Duodenal mucosa (tissue), 2 donors: Measurements from ENCODE around the gene GPC3.

Experiments used
- H3K27ac ChIP-seq: one replicate; pipeline ENCODE4 v1.7.0; 2013; ENCODE audit warnings: low read depth, low read length
- H3K27me3 ChIP-seq, 2 donors: one replicate each; pipeline ENCODE4 v1.7.0; 2013; ENCODE audit warnings: low read length in 2 of 2, control low read depth in 1 of 2; ENCODE audit not compliant: insufficient read depth in 2 of 2, control insufficient read depth in 1 of 2
- H3K36me3 ChIP-seq, 2 donors: one replicate each; pipeline ENCODE4 v1.7.0; 2013; ENCODE audit warnings: low read length in 2 of 2, control low read depth in 1 of 2; ENCODE audit not compliant: insufficient read depth in 2 of 2, control insufficient read depth in 1 of 2
- H3K4me1 ChIP-seq, 2 donors: one replicate each; pipeline ENCODE4 v1.7.0; 2013; ENCODE audit warnings: low read length in 2 of 2, control low read depth in 1 of 2; ENCODE audit not compliant: insufficient read depth in 2 of 2, control insufficient read depth in 1 of 2
- H3K4me3 ChIP-seq, 2 donors: one replicate each; pipeline ENCODE4 v1.7.0; 2013; ENCODE audit warnings: low read length in 2 of 2, low read depth in 1 of 2
- H3K9ac ChIP-seq, 2 donors: one replicate each; pipeline ENCODE4 v1.7.0; 2013; ENCODE audit warnings: low read length in 2 of 2, low read depth in 1 of 2
- H3K9me3 ChIP-seq, 2 donors: one replicate each; pipeline ENCODE4 v1.7.0; 2013; ENCODE audit warnings: low read length in 2 of 2, control low read depth in 1 of 2; ENCODE audit not compliant: control insufficient read depth in 1 of 2

Gene GPC3

GRCh38 chrX:133985967-133986683, 731 bp upstream of the GPC3 start:
- H3K9me3 ChIP-seq, result no peaks in the 10 kb centered on the region
- H3K4me3 ChIP-seq, result peak overlapping the region; percentile 53 to 55
- H3K4me1 ChIP-seq, result peaks cover 0 to 11% of the 10 kb centered on the region in 2 donors
- H3K36me3 ChIP-seq, result no peaks in the 10 kb centered on the region
- peaks cover 4 to 7% of the 10 kb centered on the region in 2 donors for H3K27me3 ChIP-seq
- H3K9ac ChIP-seq, result no peak overlapping the region
- H3K27ac ChIP-seq, result no peak overlapping the region

DNA sequence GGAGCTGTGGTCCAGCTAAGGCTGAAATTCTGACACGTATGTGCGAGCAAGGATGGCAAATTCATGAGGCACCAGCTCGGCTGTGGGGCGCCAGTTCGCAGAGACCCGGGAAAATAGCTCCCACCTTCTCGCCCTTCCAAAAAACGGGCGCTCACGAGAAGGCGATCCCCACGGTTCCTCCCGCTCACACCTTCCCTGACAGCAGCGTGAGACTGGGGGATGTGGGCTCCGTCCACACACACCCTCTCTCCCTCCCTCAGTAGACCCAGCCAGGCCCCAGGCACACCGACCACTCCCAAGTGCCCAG, 584 bp downstream of the GPC3 start:
- Histone ChIP-seq H3K4me1 (peaks cover 0 to 11% of the 10 kb centered on the region in 2 donors), H3K9me3 (no peaks in the 10 kb centered on the region), H3K4me3 (no peak overlapping the region), H3K27me3 (peaks cover 4 to 7% of the 10 kb centered on the region in 2 donors), H3K36me3 (no peaks in the 10 kb centered on the region), H3K27ac (no peak overlapping the region), H3K9ac (no peak overlapping the region)

- no peak overlapping the region for H3K4me3 ChIP-seq
- H3K27me3 ChIP-seq, result peaks cover 4 to 7% of the 10 kb centered on the region in 2 donors
- H3K9me3 ChIP-seq, result no peaks in the 10 kb centered on the region
- no peaks in the 10 kb centered on the region for H3K36me3 ChIP-seq
- peaks cover 0 to 11% of the 10 kb centered on the region in 2 donors for H3K4me1 ChIP-seq
- no peak overlapping the region for H3K9ac ChIP-seq
- H3K27ac ChIP-seq, result no peak overlapping the region
Observed at GRCh38 chrX:133983974-133984845, 1.2 kb downstream of the GPC3 start.

GRCh38 chrX:133983256-133983973, 2.0 kb downstream of the GPC3 start:
- Histone ChIP-seq H3K4me3 (no peak overlapping the region), H3K4me1 (peaks cover 0 to 11% of the 10 kb centered on the region in 2 donors), H3K36me3 (no peaks in the 10 kb centered on the region), H3K9me3 (no peaks in the 10 kb centered on the region), H3K27me3 (peaks cover 4 to 7% of the 10 kb centered on the region in 2 donors), H3K9ac (no peak overlapping the region), H3K27ac (no peak overlapping the region)

GRCh38 chrX:133981924-133982323, 3.5 kb downstream of the GPC3 start:
- H3K4me1 ChIP-seq, result peaks cover 0 to 11% of the 10 kb centered on the region in 2 donors
- peaks cover 4 to 7% of the 10 kb centered on the region in 2 donors for H3K27me3 ChIP-seq
- H3K27ac ChIP-seq, result no peak overlapping the region
- H3K9me3 ChIP-seq, result no peaks in the 10 kb centered on the region
- H3K36me3 ChIP-seq, result no peaks in the 10 kb centered on the region
- no peak overlapping the region for H3K4me3 ChIP-seq
- H3K9ac ChIP-seq, result no peak overlapping the region

- peaks cover 4 to 7% of the 10 kb centered on the region in 2 donors for H3K27me3 ChIP-seq
- no peak overlapping the region for H3K9ac ChIP-seq
- H3K4me3 ChIP-seq, result no peak overlapping the region
- no peaks in the 10 kb centered on the region for H3K36me3 ChIP-seq
- H3K27ac ChIP-seq, result no peak overlapping the region
- no peaks in the 10 kb centered on the region for H3K9me3 ChIP-seq
- peaks cover 0 to 9% of the 10 kb centered on the region in 2 donors for H3K4me1 ChIP-seq
Observed at GRCh38 chrX:133980832-133981588, 4.4 kb downstream of the GPC3 start.

- Histone ChIP-seq H3K4me3 (no peak overlapping the region), H3K27me3 (peaks cover 4 to 7% of the 10 kb centered on the region in 2 donors), H3K9ac (no peak overlapping the region)
Observed at GRCh38 chrX:133980406-133980805, 5.0 kb downstream of the GPC3 start.

DNA sequence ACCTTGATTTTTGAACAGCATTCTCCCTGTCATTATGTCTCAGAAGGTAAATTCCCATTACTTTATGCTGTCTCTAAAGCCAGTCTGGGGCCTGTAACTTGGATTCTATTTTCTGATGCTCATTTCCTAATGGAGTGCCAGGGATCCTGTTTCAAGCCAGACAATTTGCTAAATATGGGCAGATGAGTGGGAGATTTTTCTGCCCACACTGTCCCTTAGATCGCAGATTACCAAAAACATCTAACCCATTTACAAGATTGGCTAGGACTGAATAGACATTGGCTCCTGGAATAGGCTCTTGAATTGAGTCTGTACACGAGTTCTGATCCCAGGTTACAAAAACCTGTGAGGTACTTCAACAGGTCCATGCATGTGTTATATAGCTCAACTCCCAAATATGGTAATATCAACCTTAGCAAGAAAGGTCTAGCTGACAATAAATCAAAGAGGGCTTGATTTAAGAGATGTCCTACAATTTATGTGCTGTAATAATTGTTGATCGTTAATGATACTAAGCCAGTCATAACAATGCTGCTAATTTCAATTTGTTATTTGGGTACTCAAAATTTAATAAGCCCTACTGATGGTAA, 5.7 kb downstream of the GPC3 start:
- Histone ChIP-seq H3K4me3 (no peak overlapping the region), H3K27me3 (peaks cover under 1 to 5% of the 10 kb centered on the region in 2 donors), H3K9ac (no peak overlapping the region), H3K9me3 (no peaks in the 10 kb centered on the region), H3K27ac (no peak overlapping the region), H3K4me1 (peaks cover 0 to 1% of the 10 kb centered on the region in 2 donors), H3K36me3 (no peaks in the 10 kb centered on the region)

More at GRCh38 chrX:133980406-133980805, 5.0 kb downstream of the GPC3 start:
- Histone ChIP-seq H3K36me3 (no peaks in the 10 kb centered on the region), H3K4me1 (peaks cover 0 to 6% of the 10 kb centered on the region in 2 donors), H3K9me3 (no peaks in the 10 kb centered on the region), H3K27ac (no peak overlapping the region)

DNA sequence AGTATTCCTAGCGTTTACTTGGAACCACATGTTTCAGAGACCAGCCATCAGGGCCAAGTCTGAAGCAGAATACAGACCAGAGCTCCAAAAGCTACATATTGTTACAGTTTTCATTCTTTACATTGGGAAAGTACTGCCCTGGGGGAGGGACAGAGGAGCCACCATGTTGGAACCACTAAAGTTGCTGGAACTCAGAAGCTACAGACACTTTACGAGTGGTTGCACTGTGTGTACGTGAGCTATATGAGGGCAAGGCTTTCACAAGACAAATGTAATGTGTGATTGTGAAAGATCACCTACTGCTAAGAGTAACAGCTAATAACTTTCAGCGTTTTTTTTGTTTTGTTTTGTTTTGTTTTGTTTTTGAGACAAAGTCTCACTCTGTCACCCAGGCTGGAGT, 11.7 kb downstream of the GPC3 start:
- Histone ChIP-seq H3K9me3 (no peaks in the 10 kb centered on the region), H3K4me3 (no peak overlapping the region), H3K9ac (no peak overlapping the region), H3K4me1 (no peaks in the 10 kb centered on the region), H3K36me3 (no peaks in the 10 kb centered on the region), H3K27me3 (no peaks in the 10 kb centered on the region), H3K27ac (no peak overlapping the region)
